ENCODE measurements around the gene PFKL.

DNA sequence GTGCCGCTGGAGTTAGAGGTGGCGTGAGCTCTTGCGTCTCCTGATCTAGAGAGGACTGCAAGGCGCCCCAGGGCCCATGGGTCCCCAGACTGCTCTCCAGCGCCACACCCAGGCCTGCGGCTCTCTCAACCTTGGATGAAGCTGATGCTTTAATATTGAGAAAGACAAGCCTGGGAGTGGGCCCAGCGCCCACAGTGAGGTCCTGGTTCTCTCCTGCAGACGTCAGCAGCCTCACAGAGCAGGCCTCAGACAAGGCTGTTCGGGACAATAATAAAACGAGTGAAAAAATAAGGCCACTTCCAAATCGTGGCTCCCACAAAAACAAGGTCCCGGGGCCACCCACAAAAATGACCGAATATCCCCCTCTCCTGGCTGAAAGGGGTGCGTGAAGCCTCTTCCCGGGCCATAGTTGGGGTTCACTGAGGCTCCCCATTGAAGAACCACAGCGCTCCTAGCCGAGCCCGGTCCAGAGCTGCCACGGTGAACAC is 32.2 kb upstream of the PFKL start:
- TF ChIP-seq, protein P1, sequence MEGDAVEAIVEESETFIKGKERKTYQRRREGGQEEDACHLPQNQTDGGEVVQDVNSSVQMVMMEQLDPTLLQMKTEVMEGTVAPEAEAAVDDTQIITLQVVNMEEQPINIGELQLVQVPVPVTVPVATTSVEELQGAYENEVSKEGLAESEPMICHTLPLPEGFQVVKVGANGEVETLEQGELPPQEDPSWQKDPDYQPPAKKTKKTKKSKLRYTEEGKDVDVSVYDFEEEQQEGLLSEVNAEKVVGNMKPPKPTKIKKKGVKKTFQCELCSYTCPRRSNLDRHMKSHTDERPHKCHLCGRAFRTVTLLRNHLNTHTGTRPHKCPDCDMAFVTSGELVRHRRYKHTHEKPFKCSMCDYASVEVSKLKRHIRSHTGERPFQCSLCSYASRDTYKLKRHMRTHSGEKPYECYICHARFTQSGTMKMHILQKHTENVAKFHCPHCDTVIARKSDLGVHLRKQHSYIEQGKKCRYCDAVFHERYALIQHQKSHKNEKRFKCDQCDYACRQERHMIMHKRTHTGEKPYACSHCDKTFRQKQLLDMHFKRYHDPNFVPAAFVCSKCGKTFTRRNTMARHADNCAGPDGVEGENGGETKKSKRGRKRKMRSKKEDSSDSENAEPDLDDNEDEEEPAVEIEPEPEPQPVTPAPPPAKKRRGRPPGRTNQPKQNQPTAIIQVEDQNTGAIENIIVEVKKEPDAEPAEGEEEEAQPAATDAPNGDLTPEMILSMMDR (IDR thresholded peaks at IDR 0.05), result peak; percentile 35
- no peak for TF ChIP-seq EZH2 (IDR thresholded peaks at IDR 0.05)

Data from neural progenitor cell (in vitro differentiated cells).